Stimulated activated CD8-positive, alpha-beta memory T cell treated with anti-CD3 and anti-CD28 coated beads, Interleukin-2, amount 100 ng/mL, for 1 hour (primary cell): ENCODE results near the gene ZSCAN23.
A peak's percentile ranks its signal among the peaks of the same experiment; 100 is the strongest.
"Not testable (repeated sequence)": the region's sequence is repeated elsewhere in the genome, so short reads cannot be mapped to it uniquely, and the experiment has no call there.

Source experiments
- DNase-seq, 2 donors: peaks; one replicate each; pipeline ENCODE4 v3.0.0-alpha.2; 2020; ENCODE audit warnings: low read depth in 2 of 2

The ZSCAN23 gene

DNA sequence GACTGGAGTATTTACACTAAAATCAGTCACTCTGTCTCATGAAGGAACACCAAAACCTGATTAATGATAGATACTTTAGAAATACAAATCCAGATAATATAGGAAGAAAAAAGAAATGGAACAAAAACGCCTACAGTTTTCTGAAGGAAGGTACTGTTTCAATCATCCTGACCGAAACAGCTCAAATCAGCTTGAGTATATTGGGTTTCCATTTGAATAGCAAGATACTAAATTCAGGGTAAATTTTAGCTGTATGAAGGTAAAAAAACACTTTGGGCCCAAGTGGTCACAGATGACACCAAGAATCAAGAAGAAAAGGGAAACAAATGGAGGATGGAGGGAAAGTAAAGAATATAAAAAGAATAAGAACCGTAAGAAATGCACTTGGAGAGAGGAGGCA, 6.9 kb downstream of the ZSCAN23 start:
- no peak for DNase-seq

DNA sequence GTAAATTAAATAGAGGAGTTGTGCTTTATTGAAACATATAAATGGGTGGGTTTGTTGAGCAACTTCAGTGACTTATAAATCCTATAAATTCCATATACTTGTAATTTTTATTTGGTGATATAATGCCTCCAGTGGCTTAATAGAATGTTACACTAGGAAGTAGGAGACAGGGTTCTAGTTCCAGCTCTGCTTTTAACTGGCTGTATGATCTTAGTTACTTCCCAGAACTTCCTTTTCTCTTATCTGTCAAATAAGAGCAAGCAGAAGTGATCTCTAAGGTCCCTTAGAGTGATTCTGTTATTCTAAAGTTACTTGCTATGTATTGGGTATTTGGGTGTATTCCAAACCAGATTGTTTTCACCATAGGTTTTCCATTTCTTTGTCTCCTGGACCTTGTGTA, 10.2 kb downstream of the ZSCAN23 start:
- DNase-seq, result no peak

DNA sequence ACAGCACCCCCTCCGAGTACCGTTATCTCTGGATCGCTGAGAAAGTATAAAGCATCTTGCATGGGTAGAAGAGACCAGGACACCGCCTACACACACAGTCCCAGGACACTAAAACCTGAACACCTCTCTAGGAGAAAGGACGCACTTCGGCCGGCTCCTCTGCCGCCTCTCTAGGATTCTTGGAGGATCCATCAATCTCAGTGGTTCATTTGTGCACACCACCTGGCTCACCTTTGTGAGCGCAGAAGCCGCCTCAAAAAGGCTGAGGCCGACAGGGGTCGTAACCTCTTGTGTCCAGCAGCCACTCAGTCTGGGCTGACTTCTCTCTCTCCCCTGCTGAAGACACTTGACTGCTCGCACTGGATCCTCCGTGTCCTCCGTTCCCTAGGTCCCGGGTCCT, 13.5 kb downstream of the ZSCAN23 start:
- DNase-seq, result no peak

DNA sequence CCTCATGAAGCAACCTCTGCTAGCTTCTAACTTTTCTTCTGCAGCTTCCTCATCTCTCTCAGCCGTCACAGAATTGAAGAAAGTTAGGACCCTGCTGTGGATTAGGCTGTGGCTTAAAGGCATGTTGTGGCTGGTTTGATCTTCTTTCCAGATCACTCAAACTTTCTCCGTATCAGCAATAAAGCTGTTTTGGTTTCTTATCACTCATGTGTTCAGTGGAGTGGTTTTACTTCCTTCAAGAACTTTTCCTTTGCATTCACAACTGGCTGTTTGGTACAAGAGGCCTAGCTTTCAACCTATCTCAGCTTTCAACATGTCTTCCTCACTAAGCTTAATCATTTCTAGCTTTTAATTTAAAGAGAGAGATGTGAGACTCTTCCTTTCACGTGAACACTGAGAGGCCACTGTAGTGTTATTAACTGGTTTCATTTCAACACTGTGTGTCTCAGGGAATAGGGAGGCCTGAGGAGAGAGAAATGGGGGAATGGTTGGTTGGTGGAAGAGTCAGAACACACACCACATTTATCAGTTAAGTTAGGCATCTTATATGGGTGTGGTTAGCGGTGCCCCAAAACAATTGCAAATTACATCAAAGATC, 17.2 kb downstream of the ZSCAN23 start:
- no peak for DNase-seq

DNA sequence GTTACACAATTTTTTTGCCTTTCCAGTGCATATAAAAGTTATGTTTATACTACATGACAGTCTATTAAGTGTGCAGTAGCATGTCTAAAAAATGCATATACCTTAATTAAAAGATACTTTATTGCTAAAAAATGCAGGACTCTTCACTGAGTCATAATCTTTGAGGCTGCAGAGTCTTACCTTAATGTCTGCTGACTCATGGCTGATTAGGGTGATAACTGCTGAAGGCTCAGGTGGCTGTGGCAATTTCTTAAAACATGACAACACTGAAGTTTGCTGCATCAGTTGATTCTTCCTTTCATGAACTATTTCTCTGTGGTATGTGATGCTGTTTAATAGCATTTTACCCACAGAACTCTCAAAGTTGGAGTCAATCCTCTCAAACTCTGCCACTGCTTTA, 19.1 kb downstream of the ZSCAN23 start:
- DNase-seq, result no peak

DNA sequence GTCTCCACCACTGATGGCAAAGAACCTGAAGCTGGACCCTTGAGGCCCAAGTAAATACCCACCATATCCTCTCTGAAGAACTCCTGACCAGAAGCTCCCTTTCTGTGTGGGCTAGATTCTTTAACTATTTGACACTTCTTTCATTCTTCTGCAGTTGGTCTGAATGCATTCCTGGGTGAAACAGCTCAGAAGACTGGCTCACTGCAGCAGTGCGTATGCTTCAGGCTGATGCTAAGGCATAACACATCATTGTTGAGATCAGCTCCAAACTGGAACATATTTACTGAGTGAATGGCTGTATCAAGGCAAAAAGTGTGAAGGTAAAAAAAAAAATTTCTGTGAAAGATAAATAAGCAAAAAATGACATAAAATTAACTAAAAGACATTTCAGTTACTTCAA, 19.7 kb downstream of the ZSCAN23 start:
- no peak for DNase-seq

DNA sequence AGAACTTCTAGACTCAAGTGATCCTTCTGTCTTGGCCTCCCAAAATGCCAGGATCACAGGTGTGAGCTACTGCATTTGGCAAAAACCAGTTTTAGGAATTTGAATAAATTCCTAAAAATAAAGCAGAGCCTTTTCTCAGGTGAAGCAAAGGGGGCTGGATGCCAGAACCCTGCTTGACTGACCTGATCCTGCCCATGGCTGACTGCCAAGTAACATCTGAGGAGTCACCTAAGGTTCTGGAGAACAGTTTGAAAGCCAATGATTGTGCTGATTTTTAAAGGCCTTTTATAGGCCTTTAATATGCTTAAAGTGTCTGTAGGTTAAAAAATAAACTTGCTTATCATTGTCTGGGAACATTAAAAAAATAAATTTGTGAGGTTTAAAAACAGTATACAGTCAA, 29.6 kb downstream of the ZSCAN23 start:
- DNase-seq, result no peak

DNA sequence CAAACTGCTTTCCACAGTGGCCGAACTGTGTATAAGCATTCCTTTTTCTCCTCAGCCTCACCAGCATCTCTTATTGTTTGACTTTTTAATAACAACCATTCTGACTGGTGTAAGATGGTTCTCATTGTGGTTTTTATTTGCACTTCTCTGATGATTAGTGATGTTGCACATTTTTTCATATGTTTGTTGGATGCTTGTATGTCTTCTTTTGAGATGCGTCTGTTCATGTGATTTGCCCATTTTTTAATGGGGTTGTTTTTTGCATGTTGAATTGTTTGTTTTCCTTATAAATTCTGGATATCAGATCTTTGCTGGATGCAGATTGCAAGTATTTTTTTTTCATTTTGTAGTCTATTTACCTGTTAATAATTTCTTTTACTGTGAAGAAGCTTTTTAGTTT, 32.5 kb downstream of the ZSCAN23 start:
- no peak for DNase-seq

DNA sequence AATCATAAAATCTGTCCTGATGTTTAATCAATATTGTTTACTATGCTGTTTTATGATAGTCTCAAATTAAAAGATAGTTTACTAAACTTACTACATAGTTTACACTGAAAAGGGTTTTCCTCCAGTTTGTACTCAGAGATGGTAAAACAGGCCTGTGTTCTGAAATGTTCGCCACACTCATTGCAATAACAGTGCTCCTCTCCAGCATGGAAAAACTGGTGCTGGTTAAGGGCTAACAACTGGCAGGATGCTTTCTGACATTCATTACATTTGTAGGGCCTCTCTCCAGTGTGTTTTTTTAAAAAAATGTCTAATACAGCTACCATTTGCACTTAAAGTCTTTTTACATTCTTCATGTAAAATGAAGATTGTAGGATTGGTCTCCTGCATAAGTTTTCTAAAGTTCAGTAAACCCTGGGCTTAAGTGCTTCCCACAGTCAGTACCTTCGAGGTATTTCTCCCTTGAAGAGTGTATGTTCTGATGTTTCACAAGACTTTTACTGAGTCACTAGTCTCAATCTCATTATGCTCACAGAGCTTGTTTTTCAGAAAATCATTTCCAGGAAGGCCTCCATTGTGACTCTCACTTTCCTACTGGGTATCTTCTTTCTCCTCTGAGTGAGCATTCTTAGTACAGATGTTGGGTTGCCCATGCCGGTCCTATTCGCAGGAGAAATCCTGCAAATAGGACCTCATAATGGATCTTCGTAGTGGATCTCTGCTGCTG, 35.1 kb downstream of the ZSCAN23 start:
- no peak for DNase-seq

DNA sequence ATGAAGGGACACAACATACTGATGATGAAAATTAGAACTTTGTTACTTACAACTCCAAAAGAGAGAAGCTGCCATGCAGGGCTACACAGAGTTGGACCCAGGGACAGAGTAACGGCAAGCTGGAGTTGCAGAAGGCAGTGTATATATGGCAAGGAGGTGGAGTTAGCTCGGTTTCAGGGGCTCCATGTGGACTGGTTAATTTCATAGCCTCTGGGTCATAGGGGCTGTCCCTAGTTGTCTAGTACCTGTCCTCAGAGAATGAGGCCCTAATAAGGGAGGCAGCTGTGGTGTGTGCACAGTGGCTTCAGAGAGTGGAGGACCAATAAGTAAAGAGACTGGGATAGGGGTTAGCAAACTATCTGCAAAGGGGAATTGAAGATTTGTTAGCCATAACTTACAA, 35.9 kb downstream of the ZSCAN23 start:
- no peak for DNase-seq

DNA sequence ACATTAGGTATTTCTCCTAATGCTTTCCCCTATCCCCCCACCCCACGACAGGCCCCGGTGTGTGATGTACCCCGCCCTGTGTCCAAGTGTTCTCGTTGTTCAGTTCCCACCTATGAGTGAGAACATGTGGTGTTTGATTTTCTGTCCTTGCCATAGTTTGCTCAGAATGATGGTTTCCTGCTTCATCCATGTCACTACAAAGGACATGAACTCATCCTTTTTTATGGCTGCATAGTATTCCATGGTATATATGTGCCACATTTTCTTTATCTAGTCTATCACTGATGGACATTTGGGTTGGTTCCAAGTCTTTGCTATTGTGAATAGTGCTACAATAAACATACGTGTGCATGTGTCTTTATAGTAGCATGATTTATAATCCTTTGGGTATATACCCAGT, 39.4 kb downstream of the ZSCAN23 start:
- not testable (repeated sequence) for DNase-seq

DNA sequence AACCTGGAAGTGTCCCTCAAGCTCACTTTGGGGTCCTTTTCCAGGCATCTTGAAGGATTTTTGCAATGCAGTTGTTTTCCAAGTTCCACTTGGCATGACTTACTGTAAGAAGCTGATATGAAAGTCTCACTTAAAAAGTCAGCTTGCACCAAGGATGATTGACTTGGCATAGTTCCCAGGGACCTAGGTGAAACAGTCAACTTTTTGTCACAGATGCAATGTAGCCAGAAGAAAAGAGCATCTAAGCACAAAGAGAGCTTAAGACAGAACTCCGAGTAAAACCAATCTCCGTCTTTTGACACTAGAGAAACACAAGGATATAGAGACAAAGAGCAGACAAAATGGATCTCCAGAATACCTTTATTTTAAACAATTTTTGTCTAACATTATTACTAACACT, 41.1 kb downstream of the ZSCAN23 start:
- DNase-seq, result no peak

DNA sequence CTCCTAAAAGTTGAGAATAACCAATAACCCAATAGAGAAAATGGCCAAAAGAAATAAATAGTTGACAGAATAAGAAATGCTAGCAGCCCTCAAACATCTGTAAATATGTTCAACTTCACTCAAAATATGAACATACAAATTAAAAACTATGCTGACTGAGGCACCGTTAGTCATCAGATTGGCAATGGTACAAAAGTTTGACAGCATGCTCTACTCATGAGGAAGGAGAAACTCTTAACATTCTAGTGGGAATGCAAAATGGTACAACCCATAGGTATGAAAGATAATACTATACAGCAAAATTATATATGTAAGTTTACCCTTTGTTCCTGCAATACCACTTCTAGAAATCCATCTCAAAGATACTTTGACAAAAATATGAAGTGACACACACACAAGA, 42.1 kb downstream of the ZSCAN23 start:
- no peak for DNase-seq

DNA sequence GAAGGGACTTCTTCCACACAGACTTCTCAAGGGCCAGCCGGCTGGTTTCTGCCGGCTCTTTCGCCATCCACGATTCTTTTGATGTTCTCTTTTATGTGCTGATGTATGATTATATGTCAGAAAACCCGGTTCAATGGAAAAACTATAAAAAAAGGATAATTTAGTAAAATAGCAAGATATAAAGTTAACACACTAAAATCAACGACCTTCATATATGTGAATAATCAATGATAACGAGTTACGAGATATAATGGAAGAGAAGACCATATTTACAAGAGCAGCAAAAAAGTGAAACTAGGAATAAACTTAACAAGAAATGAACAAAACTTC, 43.2 kb downstream of the ZSCAN23 start:
- no peak for DNase-seq

DNA sequence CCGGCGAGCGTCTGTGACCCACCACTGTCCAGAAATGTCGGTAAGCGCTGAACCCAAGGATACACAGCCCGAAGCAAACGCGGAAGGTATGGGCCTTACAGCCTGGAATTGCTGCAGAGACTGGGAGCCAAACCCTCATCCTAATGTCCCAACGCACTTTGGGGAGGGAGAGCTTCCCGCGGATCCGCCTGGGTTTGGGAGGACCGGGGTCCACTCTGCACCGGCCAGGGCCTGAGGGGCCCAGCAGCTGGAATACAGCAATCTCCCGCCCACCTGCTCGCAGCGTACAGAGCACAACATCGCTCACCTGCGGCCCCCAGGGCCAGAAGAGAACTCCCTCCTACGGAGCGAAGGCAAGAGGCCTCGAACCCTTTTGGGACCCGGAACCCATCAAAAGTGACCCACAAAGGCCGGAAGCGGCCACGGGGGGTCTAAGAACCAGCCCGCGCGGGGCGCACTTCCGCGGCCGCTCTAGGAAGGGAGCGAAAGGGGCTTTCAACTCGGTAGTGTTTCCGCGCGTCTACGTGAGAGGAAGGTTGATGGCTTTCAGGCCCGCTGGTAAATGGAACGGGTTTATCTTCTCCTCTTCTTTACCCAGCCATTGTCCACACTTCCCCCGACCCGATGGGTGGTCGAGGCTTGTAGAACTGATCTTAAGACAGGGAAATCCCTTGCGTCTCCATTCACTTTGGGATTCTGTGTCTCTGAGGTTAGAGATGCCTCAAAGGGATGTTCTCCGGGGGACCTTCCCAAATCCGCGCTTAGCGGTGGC, 43.8 kb downstream of the ZSCAN23 start, which contains the start of gene ZSCAN12:
Gene ZSCAN12, minus strand, starts transcription at position 398 of the 772 bp plus-strand sequence. CDS start 1,342 bp downstream, outside the sequence.
- peak; percentile 66 to 77 for DNase-seq

DNA sequence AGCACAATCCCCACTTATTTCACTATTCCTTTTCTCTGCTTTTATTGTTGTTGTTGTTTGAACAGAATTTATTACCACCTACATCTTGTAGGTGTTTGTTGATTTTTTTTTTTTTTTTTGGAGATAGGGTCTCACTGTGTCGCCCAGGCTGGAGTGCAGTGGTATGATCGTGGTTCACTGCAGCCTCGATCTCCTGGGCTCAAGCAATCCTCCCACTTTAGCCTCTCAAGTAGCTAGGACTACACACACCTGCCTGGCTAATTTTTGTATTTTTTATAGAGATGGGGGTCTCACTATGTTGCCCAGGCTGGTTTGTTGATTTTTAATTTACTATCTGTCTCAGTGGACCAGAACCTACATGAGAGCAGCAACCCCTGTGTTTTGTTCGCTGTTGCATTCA, 47.4 kb downstream of the ZSCAN23 start:
- DNase-seq, result no peak

DNA sequence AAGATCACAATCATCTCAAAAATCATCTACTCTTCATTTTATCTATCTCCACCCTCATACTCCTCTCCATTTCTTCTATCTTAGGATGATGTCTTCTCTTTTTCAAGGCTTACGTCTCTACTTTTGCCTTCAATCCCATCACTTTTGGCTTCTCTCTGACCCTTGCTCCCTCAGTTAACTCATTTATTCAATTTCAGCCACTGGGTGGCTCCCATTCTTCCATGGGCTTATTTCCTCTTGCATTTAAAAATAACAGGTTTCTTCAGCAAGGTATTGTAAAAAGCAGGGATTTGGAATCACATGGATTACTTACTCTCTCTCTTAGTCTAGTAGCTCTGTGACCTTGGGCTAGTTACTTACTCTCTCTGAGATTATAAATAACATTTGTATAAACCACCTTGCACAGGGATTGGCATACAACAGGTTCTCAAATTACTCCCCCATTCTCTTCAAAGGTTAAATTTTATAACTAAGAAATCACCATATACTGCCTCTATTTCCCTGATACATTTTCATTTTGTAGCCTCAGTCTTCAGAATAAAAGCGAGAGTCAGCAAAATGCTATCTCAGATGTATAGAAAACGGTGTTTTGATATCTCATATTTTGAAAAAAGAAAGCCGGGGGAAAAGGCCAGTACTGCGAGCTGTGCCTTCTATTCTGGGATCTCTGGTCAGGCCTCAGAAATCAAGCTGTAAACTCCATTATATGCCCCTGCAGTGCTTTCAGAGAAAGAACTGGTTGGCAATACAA, 49.2 kb downstream of the ZSCAN23 start:
- no peak for DNase-seq

DNA sequence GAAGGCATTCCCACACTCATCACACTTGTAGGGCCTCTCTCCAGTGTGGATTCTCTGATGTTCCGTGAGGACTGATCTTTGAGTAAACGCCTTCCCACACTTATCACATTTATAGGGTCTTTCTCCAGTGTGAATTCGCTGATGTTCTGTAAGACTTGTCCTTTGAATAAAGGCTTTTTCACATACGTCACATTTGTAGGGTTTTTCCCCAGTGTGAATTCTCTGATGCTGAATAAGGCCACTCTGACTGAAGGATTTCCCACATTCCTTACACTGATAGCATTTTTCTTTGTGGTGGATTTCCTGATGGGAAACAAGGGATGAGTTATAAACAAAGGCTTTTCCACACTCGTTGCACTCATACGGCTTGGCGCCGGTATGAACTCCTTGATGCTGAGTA, 52.6 kb downstream of the ZSCAN23 start:
- DNase-seq, result no peak

DNA sequence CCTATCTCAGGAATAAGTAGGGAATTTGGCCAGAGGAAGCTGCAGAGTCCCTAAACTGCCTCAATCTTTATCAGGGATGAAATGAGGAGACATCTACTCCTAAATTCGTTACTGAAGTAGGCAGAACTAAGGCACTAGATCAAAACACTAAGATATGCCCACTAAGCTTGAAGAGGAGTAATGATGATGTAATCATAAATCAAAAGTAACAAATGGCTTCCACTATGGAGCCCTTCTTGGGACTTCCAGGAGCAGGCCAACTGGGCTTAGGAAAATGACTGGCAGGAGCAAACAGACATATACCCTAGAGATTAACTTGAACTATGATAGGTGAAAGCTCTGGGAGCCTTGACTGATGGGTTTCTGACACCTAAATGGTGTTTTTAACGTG, 59.2 kb downstream of the ZSCAN23 start:
- no peak for DNase-seq

DNA sequence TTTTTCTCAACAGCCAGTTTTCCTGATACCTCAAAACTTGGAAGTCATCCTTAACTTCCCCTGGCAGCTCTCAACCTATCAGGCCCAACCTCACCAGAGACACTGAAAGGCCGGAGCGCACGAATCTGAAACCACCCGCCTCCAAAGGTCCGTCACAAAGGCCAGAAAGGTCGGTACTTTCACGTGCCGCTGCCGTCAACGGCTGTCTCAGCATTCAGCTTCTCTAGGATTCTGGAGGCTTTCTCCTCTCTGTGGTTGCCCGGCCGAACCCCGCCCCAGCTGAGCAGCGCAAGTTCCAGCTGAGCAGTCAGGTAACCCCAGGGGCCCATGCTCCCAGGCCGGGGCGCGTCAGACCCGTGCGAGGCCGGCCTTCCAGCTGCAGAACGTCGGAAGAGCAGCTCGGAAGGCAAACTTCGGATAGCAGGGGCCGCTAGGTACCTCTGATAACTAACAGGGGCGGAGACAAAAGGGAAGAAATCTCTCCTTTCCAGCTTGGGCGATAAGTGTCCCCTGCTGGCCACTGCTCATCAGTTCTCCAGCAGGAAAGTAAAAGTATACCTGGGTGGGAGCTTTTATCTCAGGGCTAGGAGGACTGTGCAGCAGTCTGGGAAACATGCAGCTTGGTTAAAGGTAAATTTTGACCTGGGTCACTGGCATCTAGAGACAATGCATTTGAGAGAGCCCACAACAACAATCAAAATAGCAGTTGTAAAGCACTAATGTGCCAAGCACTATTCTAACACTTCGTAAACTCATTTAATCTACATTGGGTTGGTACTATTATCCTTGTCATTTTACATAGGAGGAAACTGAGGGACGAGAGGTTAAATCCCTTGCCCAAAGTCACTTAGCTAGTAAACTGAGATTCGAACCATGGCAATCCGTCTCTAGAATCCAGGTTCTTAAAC, 59.8 kb downstream of the ZSCAN23 start:
- no peak for DNase-seq
